Measurements from ENCODE around the gene CNOT3.
"Not testable (repeated sequence)": the region's sequence is repeated elsewhere in the genome, so short reads cannot be mapped to it uniquely, and the experiment has no call there.

Gene CNOT3

GRCh38 chr19:54152267-54152666 is 14.7 kb downstream of the CNOT3 start:
- DNase-seq: no peak

GRCh38 chr19:54152878-54153524 is 15.4 kb downstream of the CNOT3 start:
- no peak for DNase-seq

GRCh38 chr19:54153731-54154326 is 16.3 kb downstream of the CNOT3 start:
- no peak for DNase-seq

DNA sequence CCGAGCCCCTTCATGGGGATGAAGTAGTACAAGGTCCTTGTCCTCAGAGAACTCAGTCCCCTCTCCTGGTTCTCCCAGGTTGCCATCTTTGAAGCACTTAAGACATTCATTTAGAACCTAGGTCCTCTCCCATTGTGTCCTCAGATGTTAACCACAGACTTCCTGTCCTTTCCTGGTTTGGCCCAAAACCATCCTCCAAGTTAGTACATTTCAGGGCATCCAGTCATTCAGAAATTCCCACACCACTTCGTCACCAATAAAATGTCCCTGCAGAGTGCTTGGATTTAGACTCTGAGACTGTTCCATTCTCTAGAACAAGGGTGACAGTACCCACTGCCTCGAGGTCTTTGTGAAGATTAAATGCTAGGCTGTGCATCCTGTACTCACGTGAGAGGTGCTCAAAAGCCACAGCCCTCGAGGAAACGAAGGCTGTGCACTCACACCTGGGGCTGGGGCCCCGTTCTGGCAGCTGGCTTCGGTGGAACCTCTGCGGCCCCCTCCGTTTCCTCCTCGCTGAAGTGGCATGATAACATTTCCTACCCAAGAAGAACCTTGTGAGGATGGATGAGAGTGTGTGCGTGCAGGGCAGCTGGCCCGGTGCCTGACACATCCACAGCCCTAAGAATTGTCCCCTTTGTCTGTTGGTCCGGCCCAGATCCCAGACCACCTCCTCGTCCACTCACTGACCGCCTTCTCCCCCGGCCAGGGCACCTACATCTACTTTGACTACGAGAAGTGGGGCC is 17.2 kb downstream of the CNOT3 start:
- no peak for DNase-seq

- DNase-seq: no peak
Observed at GRCh38 chr19:54155694-54156093, 18.1 kb downstream of the CNOT3 start.

GRCh38 chr19:54156490-54156889 is 18.9 kb downstream of the CNOT3 start:
- no peak for DNase-seq

- no peak for DNase-seq
Observed at GRCh38 chr19:54156953-54157352, 19.4 kb downstream of the CNOT3 start.

GRCh38 chr19:54158812-54159351 is 21.3 kb downstream of the CNOT3 start:
- no peak for DNase-seq

DNA sequence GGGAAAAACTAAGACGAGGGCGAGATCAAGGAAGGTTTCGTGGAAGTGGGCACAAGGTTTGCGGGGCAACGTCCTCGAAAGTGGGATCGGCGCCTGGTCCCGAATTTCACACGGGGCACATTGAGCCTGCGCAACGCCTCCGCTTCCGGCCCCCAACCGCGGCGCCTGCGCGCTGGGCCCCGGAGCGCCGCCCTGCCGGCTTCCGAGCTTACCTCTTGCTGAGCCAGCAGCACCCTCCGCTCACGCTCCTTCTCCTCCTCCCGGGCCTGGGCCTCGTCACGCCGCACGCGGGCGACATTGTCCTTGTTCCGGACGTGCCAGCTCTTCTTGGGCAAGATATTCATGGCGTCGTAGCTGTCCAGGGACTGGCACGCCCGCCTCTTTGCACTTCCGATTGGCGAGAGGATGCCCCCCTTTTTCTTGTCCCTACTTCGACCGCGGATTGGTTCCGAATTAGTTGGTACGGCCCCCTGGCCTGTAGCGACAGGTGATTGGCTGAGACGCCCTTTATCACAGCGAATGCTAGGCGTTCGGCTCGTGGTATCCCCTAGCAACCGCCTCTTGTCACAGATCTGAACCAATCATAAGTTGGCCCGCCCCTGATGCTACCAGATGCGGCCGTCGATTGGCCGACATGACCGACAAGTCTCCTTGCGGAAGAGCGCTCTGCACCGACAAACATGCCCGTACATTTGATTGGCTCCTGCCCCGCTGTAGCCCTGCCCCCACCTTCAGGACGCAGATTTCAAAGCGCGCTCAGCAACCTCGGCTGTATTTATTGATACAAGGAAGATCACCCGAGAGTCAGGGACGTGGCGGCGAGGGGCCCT is 22.0 kb downstream of the CNOT3 start, which contains the start of gene LENG1:
Gene LENG1, minus strand, starts transcription at position 370 of the 830 bp plus-strand sequence. Its CDS starts 26 bp downstream, at position 344.
- peak; percentile 100 for DNase-seq

- DNase-seq: peak; percentile 52 to 70
Observed at GRCh38 chr19:54160182-54160811, 22.7 kb downstream of the CNOT3 start.

GRCh38 chr19:54160854-54161253 is 23.3 kb downstream of the CNOT3 start:
- peak in 1 of 2 experiments; percentile 34 for DNase-seq

GRCh38 chr19:54162241-54162805 is 24.8 kb downstream of the CNOT3 start:
- peak; percentile 75 to 95 for DNase-seq

DNA sequence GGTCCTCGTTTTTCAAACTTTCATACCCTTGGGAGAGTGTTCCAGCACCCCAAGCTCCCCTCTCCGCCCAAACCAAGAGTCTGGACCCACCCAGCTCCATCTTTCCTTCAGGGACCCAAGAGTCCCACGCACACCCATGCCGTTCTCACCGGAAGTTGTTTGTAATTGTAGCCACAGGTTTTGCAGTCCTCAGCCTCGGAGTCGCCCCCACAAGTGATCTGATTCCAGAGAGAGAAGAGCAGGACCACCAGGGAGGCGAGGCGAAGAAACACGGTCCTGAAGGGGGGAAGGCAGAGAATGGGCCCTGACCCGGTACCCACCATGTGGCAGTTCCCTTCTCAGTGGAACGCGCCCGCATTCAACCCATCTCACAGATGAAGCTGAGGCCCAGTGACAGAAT is 25.3 kb downstream of the CNOT3 start:
- DNase-seq: no peak

DNA sequence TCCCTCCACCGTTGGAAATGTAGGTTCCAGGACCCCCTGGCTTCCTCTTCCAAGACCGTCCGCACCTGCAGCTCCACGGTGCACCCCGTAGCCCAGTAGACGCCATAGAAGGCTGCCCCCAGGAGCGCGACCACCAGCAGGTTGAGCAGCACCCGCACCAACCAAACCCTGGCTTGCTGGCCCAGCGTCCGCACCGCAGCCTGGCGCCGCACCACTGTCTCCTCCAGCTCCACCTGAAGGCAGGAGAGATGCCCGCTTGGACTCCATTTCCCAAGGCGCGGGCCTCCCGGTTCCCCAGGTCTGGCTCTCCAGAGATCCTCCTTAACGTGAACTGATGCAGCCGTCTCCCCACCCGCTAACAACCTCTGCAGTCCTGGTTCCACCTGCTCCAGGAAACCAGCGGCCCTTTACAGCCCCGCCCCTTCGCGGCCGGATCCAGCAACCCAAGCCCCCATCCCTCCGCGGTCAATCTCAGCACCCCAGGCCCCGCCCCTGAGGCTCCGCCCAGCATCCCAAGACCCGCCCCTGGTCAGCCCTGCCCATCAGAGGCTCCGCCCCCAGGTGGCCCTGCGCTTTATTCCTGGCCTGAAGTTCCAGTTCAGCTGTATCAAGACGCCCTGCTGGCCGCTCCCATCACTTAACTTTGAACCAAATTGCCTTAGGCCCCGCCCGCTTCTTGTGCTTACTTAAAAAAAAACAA is 27.0 kb downstream of the CNOT3 start:
- DNase-seq: peak; percentile 75 to 95

DNA sequence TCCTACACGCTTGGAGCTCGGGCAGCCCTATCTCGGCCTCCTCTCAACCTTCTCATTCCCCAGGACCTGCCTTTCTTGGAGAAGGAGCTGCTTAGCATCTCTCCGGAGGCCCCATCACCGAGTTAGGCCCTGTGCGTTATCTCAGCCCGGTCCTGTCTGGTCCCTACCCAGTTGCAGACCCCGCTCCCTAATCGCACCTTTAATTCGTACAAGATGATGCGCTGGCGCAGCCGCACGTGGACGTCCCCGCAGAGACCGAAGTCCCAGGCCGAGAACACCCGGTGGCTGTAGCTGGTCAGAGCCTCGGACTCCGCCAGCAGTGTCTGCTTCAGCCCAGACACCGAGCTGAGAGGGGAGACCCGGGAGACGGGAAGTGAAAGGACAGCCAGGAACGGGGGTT is 27.7 kb downstream of the CNOT3 start:
- DNase-seq: no peak

GRCh38 chr19:54168174-54168917 is 30.8 kb downstream of the CNOT3 start:
- DNase-seq: peak; percentile 79 to 97

DNA sequence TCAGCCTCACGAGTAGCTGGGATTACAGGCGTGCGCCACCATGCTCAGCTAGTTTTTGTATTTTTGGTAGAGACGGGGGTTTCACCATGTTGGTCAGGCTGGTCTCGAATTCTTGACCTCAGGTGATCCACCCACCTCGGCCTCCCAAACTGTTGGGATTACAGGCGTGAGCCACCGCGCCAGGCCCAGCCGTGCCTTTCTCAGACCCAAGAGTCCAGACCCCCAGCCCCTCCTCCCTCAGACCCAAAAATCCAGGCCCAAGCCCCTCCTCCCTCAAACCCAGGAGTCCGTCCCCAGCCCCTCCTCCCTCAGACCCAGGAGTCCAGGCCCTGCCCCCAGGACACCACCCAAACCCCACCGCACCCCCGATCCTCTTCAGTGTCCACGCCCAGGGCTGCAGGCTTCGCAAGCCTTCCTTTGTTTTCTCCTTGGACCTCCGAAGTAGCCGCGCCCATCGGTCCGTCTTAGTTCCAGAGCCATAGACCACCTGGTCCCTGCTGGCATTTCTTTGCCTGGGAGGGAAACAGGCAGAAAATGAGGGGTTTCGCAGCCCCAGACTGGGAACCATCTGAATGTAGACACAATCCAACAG is 31.7 kb downstream of the CNOT3 start:
- DNase-seq: no peak

GRCh38 chr19:54171736-54172431 is 34.3 kb downstream of the CNOT3 start:
- not testable (repeated sequence) for DNase-seq
